Neural cell (in vitro differentiated cells): Measurements from ENCODE around the gene ATP6AP1. TPM values are rescaled to one million over a fixed set of nuclear protein-coding genes. Genes with fewer than 3 reads are reported as not detected.
A peak's percentile ranks its signal among the peaks of the same experiment; 100 is the strongest.

Source experiments
- H2AFZ ChIP-seq: fragments of 200-600, 300-800 bp; sonication (generic), shearing (Covaris generic); 2 replicates; pipeline ENCODE4 v1.6.0; 2014; ENCODE audit warnings: low read depth, mild to moderate bottlenecking, antibody characterized with exemption, low read length, moderate library complexity
- H3F3A ChIP-seq: fragments of 200-600 bp; shearing (Covaris generic); 2 replicates; pipeline ENCODE4 v1.6.1; 2016; ENCODE audit warnings: mild to moderate bottlenecking, moderate library complexity, mixed read lengths, antibody characterized with exemption, low read length; ENCODE audit not compliant: insufficient read depth, poor library complexity, severe bottlenecking
- H3K27ac ChIP-seq: fragments of 200-600, 300-800 bp; sonication (generic), shearing (Covaris generic); 2 replicates; pipeline ENCODE4 v1.5.1; 2014; ENCODE audit warnings: mild to moderate bottlenecking, low read length, moderate library complexity
- H3K27me3 ChIP-seq: fragments of 300-800, 200-600 bp; sonication (generic), shearing (Covaris generic); 2 replicates; pipeline ENCODE4 v1.6.0; 2014; ENCODE audit warnings: mild to moderate bottlenecking, low read depth, low read length, moderate library complexity; ENCODE audit not compliant: insufficient read depth
- H3K36me3 ChIP-seq: fragments of 300-800, 200-600 bp; sonication (generic), shearing (Covaris generic); 2 replicates; pipeline ENCODE4 v1.5.1; 2014; ENCODE audit warnings: mild to moderate bottlenecking, antibody characterized with exemption, low read length, moderate library complexity; ENCODE audit not compliant: insufficient read depth
- H3K4me2 ChIP-seq: fragments of 300-800, 200-600 bp; sonication (generic), shearing (Covaris generic); 2 replicates; pipeline ENCODE4 v1.6.0; 2014; ENCODE audit warnings: mild to moderate bottlenecking, low read length
- H3K4me3 ChIP-seq: fragments of 300-800, 200-600 bp; sonication (generic), shearing (Covaris generic); 2 replicates; pipeline ENCODE4 v1.5.1; 2014; ENCODE audit warnings: mild to moderate bottlenecking, low read length, moderate library complexity
- H3K79me2 ChIP-seq: fragments of 200-600 bp; shearing (Covaris generic); replicated peaks from 2 replicates; pipeline ENCODE4 v1.6.0; 2014; ENCODE audit warnings: mild to moderate bottlenecking, low read length, moderate library complexity; ENCODE audit not compliant: insufficient read depth
- H3K9ac ChIP-seq: fragments of 300-800, 200-600 bp; sonication (generic), shearing (Covaris generic); 2 replicates; pipeline ENCODE4 v1.6.1; 2016; ENCODE audit warnings: mild to moderate bottlenecking, low read length, mixed read lengths
- H3K9me2 ChIP-seq: fragments of 200-600 bp; shearing (Covaris generic); 2 replicates; pipeline ENCODE4 v1.6.1; 2016; ENCODE audit warnings: mild to moderate bottlenecking, low read length, mixed read lengths; ENCODE audit not compliant: insufficient read depth
- H3K9me3 ChIP-seq: fragments of 200-600, 300-800 bp; sonication (generic), shearing (Covaris generic); 2 replicates; pipeline ENCODE4 v1.6.1; 2016; ENCODE audit warnings: mild to moderate bottlenecking, mixed run types, low read length, moderate library complexity, mixed read lengths
- H4K20me1 ChIP-seq: fragments of 200-600 bp; shearing (Covaris generic); 2 replicates; pipeline ENCODE4 v1.6.1; 2016; ENCODE audit warnings: mild to moderate bottlenecking, mixed run types; ENCODE audit not compliant: insufficient read depth
- CTCF ChIP-seq: fragments of 450-650 bp; IDR thresholded peaks from 2 replicates; pipeline ENCODE4 v1.5.1; 2014; ENCODE audit warnings: antibody characterized with exemption, mild to moderate bottlenecking, moderate library complexity; ENCODE audit not compliant: poor library complexity, severe bottlenecking
- EP300 ChIP-seq: fragments of 450-650 bp; conservative IDR thresholded peaks from 2 replicates; pipeline ENCODE4 v1.6.1; 2014; ENCODE audit warnings: antibody characterized with exemption, mild to moderate bottlenecking, moderate library complexity; ENCODE audit not compliant: poor library complexity, severe bottlenecking
- EZH2 ChIP-seq: fragments of 200-600, 300-800 bp; shearing (Covaris generic), sonication (generic); IDR thresholded peaks from 2 replicates; pipeline ENCODE4 v1.6.1; 2014; ENCODE audit warnings: antibody characterized with exemption, low read length, borderline replicate concordance, mild to moderate bottlenecking; ENCODE audit not compliant: insufficient read depth, poor library complexity, severe bottlenecking
- MXI1 ChIP-seq: fragments of 450-650 bp; conservative IDR thresholded peaks from 2 replicates; pipeline ENCODE4 v1.6.1; 2014; ENCODE audit warnings: antibody characterized with exemption, mild to moderate bottlenecking; ENCODE audit not compliant: poor library complexity, severe bottlenecking
- POLR2AphosphoS5 ChIP-seq: IDR thresholded peaks from 2 replicates; pipeline ENCODE4 v1.6.1; 2012
- RAD21 ChIP-seq: fragments of 450-650 bp; conservative IDR thresholded peaks from 2 replicates; pipeline ENCODE4 v1.6.1; 2014; ENCODE audit warnings: antibody characterized with exemption, mild to moderate bottlenecking, moderate library complexity
- SMC3 ChIP-seq: fragments of 450-650 bp; conservative IDR thresholded peaks from 2 replicates; pipeline ENCODE4 v1.6.1; 2014; ENCODE audit warnings: antibody characterized with exemption, mild to moderate bottlenecking, moderate library complexity; ENCODE audit not compliant: poor library complexity
- TAF1 ChIP-seq: IDR thresholded peaks from 2 replicates; pipeline ENCODE4 v1.6.1; 2012; ENCODE audit warnings: low read depth
- polyA plus RNA-seq: library from polyadenylated mRNA; depleted of rRNA; stranded (reverse); fragments of >200 nt; gene quantifications from 2 replicates; pipeline ENCODE4 v1.2.3, GENCODE V29; 2014

The ATP6AP1 gene
- polyA plus RNA-seq, 1 donor from 2014 or later, result 126 TPM

GRCh38 chrX:154460326-154460725, 31.8 kb downstream of the ATP6AP1 start:
- Histone ChIP-seq H3K79me2 (peaks cover 18% of the 10 kb centered on the region), H3K27me3 (no peaks in the 10 kb centered on the region), H3K27ac (no peak overlapping the region), H3K9me3 (no peaks in the 10 kb centered on the region), H3K4me3 (peak overlapping the region; percentile 85), H3K4me2 (no peak overlapping the region), H3K9me2 (no peaks in the 10 kb centered on the region), H2AFZ (no peak overlapping the region), H4K20me1 (no peaks in the 10 kb centered on the region), H3K36me3 (no peaks in the 10 kb centered on the region), H3F3A (no peaks in the 10 kb centered on the region), H3K9ac (no peak overlapping the region)
- TF ChIP-seq CTCF (no peak), EP300 (no peak)

GRCh38 chrX:154462396-154462795, 33.9 kb downstream of the ATP6AP1 start:
- Histone ChIP-seq H3K27ac (no peak overlapping the region), H3K9me3 (no peaks in the 10 kb centered on the region), H4K20me1 (no peaks in the 10 kb centered on the region), H3K36me3 (no peaks in the 10 kb centered on the region), H3K79me2 (peaks cover 18% of the 10 kb centered on the region), H3K9ac (no peak overlapping the region), H3F3A (no peaks in the 10 kb centered on the region), H3K4me3 (peak overlapping the region; percentile 21), H3K27me3 (no peaks in the 10 kb centered on the region), H3K9me2 (no peaks in the 10 kb centered on the region), H3K4me2 (no peak overlapping the region), H2AFZ (no peak overlapping the region)
- no peak for TF ChIP-seq EZH2
- TF ChIP-seq SMC3, result no peak

- H3K9ac ChIP-seq, result no peak overlapping the region
- no peak overlapping the region for H3K27ac ChIP-seq
- peaks cover 13% of the 10 kb centered on the region for H3K79me2 ChIP-seq
- no peaks in the 10 kb centered on the region for H4K20me1 ChIP-seq
- H3K4me3 ChIP-seq, result no peak overlapping the region
- TF ChIP-seq EZH2 (no peak), TAF1 (no peak), MXI1 (no peak), RAD21 (no peak), EP300 (no peak), POLR2AphosphoS5 (no peak)
- no peaks in the 10 kb centered on the region for H3K27me3 ChIP-seq
- no peaks in the 10 kb centered on the region for H3K9me2 ChIP-seq
- H2AFZ ChIP-seq, result no peak overlapping the region
- no peaks in the 10 kb centered on the region for H3K36me3 ChIP-seq
- no peaks in the 10 kb centered on the region for H3K9me3 ChIP-seq
- no peak overlapping the region for H3K4me2 ChIP-seq
- H3F3A ChIP-seq, result no peaks in the 10 kb centered on the region
Measured at GRCh38 chrX:154463611-154464220, 35.2 kb downstream of the ATP6AP1 start.
